NCI-H2081 (cell line): ENCODE measurements around the gene MED22.

Source experiments
- DNase-seq, 2 experiments: peaks; one replicate each; lab custom pipeline; 2025; lab: John Stamatoyannopoulos, UW

MED22 gene

DNA sequence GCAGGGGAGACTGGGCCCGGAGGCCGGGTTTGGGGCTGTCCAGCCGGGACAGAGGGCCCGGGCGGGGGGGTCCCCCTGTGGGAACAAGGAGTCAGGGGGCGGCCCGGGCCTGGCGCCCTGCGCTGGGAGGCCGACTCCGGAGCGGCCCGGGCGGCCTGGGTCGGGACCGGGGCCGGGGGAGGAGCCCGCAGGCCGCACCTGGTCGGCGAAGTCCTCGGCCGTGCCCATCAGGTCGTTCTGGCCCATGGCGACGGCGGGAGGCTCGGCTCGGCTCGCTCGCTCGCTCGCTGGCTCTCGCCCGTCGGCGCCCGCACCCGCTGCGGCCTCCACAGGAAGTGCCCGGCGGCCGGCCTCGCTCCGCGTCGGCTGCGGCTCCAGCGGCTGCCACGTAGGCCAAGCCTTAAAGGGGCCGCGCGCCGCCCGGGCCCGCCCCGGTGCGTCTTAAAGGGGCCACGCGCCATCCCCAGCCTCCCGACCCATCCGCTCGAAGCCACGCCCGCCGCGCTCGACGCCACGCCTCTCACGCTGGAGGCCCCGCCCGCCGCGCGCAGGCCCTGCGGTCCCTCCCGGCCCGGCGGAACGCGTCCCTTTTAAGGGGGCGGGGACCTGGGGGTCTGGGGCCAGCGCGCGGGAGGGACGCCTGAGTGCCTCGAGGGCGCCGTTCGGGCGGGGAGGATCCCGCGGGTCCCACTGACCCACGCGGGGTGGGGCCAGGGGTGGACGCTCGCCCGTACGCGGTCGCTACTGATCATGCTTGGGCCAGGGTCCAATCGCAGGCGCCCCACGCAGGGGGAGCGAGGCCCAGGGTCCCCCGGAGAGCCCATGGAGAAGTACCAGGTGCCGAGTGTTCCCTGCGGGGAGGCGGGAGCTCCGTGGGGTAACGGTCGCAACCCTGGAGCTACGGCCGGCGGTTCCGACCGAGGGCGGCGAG, 28.1 kb upstream of the MED22 start, which contains the start of the genes STKLD1 and SURF4:
Gene STKLD1 (plus strand): TSS at position 643 of the 931 bp plus-strand sequence. CDS start 108 bp downstream, at position 751.
Gene SURF4 (minus strand): TSS at position 337 of the 931 bp plus-strand sequence. CDS start 91 bp downstream, at position 246.
- DNase-seq: peak; percentile 96

- DNase-seq: peak in 1 of 2 experiments; percentile 62
Measured at GRCh38 chr9:133375116-133375723, 27.3 kb upstream of the MED22 start.

GRCh38 chr9:133374612-133375115, 26.7 kb upstream of the MED22 start:
- DNase-seq: no peak

- DNase-seq: no peak
Measured at GRCh38 chr9:133372144-133372543, 24.2 kb upstream of the MED22 start.

GRCh38 chr9:133371261-133371711, 23.4 kb upstream of the MED22 start:
- no peak for DNase-seq

- no peak for DNase-seq
Measured at GRCh38 chr9:133370685-133371084, 22.8 kb upstream of the MED22 start.

DNA sequence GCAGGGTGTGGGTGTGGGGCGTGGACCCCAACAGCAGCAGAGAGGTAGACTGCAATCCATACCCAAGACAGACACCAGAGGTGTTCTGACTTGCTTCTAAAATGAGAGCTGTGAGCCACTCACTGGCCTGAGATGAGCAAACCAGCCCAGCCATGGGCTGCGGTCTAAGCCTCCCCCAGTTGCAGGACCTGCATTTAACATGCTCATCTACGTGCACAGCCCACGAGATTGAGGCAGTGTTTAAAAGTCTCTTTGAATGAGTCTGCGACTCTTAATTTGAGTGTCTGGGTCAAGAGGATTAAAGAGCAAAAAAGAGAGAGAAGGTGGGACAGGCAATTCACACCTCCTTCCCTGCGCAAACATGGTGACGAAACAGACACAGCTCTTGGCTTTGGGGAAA, 22.0 kb upstream of the MED22 start:
- no peak for DNase-seq

GRCh38 chr9:133369422-133369821, 21.5 kb upstream of the MED22 start:
- DNase-seq: no peak

DNA sequence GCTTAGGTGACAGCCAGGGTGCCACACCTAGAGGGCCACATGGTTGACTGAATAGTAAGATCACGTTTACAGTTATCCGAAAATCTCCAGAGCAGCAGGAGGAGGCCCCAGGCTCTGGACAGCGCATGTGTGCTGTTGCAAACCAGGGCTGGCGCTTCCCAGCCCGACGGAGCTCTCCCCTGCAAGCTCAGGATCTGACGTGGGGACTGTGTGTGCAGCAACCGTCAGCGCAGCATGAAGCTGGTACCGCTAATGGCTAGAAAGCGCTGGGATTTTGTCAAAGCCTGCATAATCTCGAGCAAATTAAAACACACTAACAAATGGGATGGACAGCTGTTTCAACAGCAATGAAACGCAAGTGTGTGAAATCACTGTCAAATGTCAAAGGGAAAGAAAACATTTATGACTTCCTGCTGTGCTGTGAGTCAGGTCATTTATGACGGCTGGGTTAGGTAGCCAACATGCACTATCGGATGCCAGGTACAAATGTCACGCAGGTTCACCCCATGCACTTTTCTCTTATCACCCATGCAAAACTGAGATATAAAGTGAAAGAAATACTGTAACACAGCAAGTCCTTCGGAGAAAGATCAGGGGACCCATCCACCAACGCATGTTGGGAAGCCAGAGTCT, 20.4 kb upstream of the MED22 start:
- peak; percentile 85 to 96 for DNase-seq

DNA sequence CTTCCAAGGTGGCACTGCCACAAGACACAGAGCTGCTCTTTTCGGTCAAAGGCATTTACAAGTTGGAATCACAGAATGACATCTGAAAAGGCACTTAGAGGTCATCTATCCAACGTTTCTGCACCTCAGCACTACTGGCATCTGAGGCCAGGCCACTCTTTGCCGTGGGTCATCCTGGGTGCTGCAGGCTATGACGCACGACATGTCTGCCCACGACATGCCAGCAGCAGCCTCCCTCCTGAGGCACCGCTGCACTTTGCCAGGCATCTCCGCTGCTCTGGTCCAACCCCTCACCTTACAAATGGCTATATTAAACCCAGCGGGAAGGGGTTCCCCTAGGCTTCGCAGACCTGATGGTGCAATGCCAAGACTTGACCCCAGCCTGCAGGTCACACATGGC, 19.8 kb upstream of the MED22 start:
- DNase-seq: no peak

GRCh38 chr9:133367221-133367620, 19.3 kb upstream of the MED22 start:
- DNase-seq: no peak

- no peak for DNase-seq
Measured at GRCh38 chr9:133366435-133366834, 18.5 kb upstream of the MED22 start.

DNA sequence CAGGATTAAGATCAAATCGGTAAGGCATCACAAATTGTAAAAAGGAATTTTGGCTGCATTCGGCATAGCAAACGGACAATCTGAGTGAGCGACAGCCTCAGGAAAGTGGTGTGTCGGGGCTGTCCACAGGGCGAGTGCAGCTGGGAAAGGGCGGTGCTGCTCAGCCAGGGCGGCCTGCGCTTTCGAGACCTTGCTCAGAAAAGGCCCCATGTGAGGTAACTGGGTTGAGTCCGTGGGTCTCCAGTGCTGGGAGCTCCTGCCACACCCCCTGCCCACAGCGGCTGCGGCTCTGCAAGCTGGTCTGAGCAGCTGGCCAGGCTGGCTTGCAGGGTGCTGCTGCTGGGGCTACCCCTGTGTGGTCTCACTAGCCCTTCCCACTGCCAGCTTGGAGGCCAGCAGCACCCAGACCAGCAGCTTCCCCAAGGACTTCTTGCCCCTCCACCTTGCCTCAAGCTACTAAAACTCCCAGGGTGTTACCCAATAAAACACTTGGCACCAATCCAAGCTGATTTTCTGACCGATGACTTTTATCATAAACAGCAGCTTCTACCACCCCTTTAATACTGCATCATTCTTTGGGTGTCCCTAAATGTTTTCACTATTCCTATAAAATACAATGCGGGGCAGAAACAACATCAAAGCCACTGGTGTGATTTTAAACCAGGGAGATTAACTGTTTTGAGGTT, 14.6 kb upstream of the MED22 start:
- DNase-seq: no peak

DNA sequence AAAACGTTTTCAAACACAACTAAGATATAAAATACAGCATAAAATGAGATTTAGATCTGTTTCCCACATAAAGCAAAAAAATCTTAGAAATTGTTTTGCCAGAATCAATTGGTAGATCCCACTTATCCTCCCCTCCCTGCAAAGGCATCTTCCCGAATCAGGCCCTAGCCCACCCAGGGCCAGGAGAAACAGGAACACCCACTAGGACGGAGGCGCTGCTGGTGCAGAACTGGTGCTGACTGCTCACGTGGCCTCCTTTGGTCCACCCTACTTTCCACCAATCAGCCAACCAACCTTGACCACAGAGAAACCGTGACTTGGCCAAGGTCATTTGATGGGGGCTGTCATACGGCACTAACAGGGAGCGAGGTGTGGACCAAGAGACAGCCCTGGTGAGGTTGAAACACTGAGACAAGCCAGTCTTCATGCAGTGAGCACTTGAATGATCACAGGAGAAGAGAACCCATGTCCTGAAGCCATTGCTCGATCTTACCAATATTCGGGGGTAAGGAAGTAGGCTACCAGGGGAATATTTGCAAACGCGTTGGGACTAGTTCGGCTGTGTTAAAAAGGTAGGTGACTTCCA, 13.7 kb upstream of the MED22 start:
- DNase-seq: no peak

GRCh38 chr9:133360400-133361393, 12.8 kb upstream of the MED22 start:
- DNase-seq: no peak

DNA sequence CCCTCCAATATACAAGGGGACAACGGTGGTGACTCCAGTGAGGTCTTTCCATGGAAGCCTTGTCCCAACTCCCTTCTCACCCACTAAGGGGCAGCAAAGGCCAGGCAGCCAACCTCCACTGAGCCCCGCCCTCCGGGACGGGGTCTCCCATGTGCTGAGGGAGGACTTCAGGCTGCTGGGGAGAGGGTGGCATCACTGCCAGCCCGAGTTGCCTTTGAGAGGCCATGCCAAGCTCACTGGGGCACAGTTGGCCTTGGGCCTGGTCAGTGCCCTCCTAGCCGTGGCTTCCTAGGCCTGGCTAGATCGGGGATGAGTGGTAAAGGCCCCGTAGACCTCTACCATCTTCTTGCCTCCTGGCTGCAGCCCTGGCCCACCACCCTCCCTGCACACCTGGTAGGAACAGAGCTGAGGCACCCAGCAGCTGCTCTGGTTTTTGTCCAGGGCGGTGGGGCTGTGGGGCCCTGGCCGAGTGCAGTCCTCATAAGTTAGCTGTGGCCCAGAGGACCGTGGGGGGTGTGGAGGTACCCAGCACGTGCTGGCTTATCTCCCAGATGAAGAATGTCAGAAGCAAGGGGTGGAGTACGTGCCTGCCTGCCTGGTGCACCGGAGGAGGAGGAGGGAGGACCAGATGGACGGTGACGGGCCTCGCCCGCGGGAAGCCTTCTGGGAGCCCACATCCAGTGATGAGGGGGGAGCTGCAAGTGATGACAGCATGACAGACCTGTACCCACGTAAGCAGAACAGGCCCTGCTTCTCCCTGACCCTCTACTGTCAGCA, 11.7 kb upstream of the MED22 start:
- DNase-seq: peak in 1 of 2 experiments; percentile 5

DNA sequence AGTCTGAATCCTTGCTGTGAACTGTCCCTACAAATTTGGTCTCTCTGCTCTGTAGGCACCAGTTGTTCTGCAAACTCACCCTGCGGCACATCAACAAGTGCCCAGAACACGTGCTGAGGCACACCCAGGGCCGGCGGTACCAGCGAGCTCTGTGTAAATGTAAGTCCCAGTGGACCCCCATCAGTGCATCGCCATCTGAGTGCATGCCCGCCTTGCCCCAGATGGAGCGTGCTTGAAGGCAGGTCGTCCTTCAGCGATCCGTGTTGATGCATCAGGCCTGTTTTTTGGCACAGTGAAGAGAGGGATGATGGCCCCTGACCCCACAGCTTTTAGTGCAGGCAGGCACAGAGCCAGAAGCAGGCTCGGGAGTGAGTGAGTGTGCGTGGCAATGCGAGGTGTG, 9.7 kb upstream of the MED22 start:
- DNase-seq: no peak

- peak; percentile 84 to 90 for DNase-seq
Measured at GRCh38 chr9:133356391-133357091, 8.6 kb upstream of the MED22 start, which contains the start of the genes SURF1 and SURF2. SURF1 (minus strand) TSS chr9:133356487; CDS start chr9:133356453, 34 bp downstream. SURF2 (plus strand) TSS chr9:133356550; CDS start chr9:133356593, 43 bp downstream.
